Trophoblast cell (in vitro differentiated cells and primary cell): ENCODE measurements around the gene EPS8.

Experiments
- DNase-seq, 2 donors: peaks; one replicate each; pipeline ENCODE4 v3.0.0-alpha.2; 2016
- H2AFZ ChIP-seq: 2 replicates; pipeline ENCODE4 v1.6.1; 2013; ENCODE audit warnings: low read length, moderate library complexity, mild to moderate bottlenecking; ENCODE audit not compliant: insufficient read depth, poor library complexity
- H2AK5ac ChIP-seq: 2 replicates; pipeline ENCODE4 v1.6.1; 2013; ENCODE audit warnings: mild to moderate bottlenecking, low read length
- H2BK120ac ChIP-seq: 2 replicates; pipeline ENCODE4 v1.6.1; 2013; ENCODE audit warnings: low read length, mild to moderate bottlenecking, moderate library complexity; ENCODE audit not compliant: insufficient read depth, poor library complexity
- H2BK12ac ChIP-seq: 2 replicates; pipeline ENCODE4 v1.6.1; 2013; ENCODE audit warnings: mild to moderate bottlenecking, low read length, moderate library complexity
- H2BK5ac ChIP-seq: 2 replicates; pipeline ENCODE4 v1.6.1; 2013; ENCODE audit warnings: low read length, low read depth, moderate library complexity, mild to moderate bottlenecking; ENCODE audit not compliant: poor library complexity
- H3K14ac ChIP-seq: 2 replicates; pipeline ENCODE4 v1.6.1; 2013; ENCODE audit warnings: mild to moderate bottlenecking, low read length
- H3K18ac ChIP-seq: 2 replicates; pipeline ENCODE4 v1.6.1; 2013; ENCODE audit warnings: mild to moderate bottlenecking, low read length
- H3K23ac ChIP-seq: 2 replicates; pipeline ENCODE4 v1.6.1; 2013; ENCODE audit warnings: low read length
- H3K27ac ChIP-seq: 2 replicates; pipeline ENCODE4 v1.5.1; 2013; ENCODE audit warnings: low read depth, mild to moderate bottlenecking, inconsistent platforms, low read length, moderate library complexity
- H3K27me3 ChIP-seq: 2 replicates; pipeline ENCODE4 v1.6.1; 2013; ENCODE audit warnings: inconsistent platforms, mild to moderate bottlenecking, low read length, moderate library complexity; ENCODE audit not compliant: insufficient read depth
- H3K36me3 ChIP-seq, 2 experiments: 1 replicate in 1 of 2; 2 replicates in 1 of 2; pipeline ENCODE4 v1.6.1; 2013; ENCODE audit warnings: low read length in 2 of 2, mild to moderate bottlenecking in 2 of 2, moderate library complexity in 1 of 2; ENCODE audit not compliant: insufficient read depth in 2 of 2, control insufficient read depth in 1 of 2
- H3K4ac ChIP-seq: 2 replicates; pipeline ENCODE4 v1.6.1; 2013; ENCODE audit warnings: low read depth, mild to moderate bottlenecking, low read length, moderate library complexity
- H3K4me1 ChIP-seq, 2 experiments: 1 replicate in 1 of 2; 2 replicates in 1 of 2; pipeline ENCODE4 v1.6.1; 2013; ENCODE audit warnings: low read length in 2 of 2, mild to moderate bottlenecking in 2 of 2, moderate library complexity in 1 of 2; ENCODE audit not compliant: insufficient read depth in 2 of 2, control insufficient read depth in 1 of 2
- H3K4me2 ChIP-seq: 2 replicates; pipeline ENCODE4 v1.6.1; 2013; ENCODE audit warnings: inconsistent platforms, mild to moderate bottlenecking, low read length, moderate library complexity
- H3K4me3 ChIP-seq: 2 replicates; pipeline ENCODE4 v1.5.1; 2013; ENCODE audit warnings: mild to moderate bottlenecking, low read depth, low read length, inconsistent platforms
- H3K79me1 ChIP-seq: one replicate; pipeline ENCODE4 v1.6.1; 2013; ENCODE audit warnings: low read length
- H3K79me2 ChIP-seq: 2 replicates; pipeline ENCODE4 v1.6.1; 2013; ENCODE audit warnings: low read length, mild to moderate bottlenecking; ENCODE audit not compliant: control insufficient read depth, insufficient read depth, poor library complexity
- H3K9ac ChIP-seq: 2 replicates; pipeline ENCODE4 v1.6.1; 2013; ENCODE audit warnings: mild to moderate bottlenecking, low read length
- H3K9me3 ChIP-seq: 2 replicates; pipeline ENCODE4 v1.6.1; 2013; ENCODE audit warnings: low read depth, mild to moderate bottlenecking, control low read depth, inconsistent platforms, low read length; ENCODE audit not compliant: insufficient read depth
- H4K12ac ChIP-seq: 2 replicates; pipeline ENCODE4 v1.6.1; 2013; ENCODE audit warnings: low read depth, mild to moderate bottlenecking, low read length, moderate library complexity
- H4K8ac ChIP-seq: 2 replicates; pipeline ENCODE4 v1.6.1; 2013; ENCODE audit warnings: low read depth, mild to moderate bottlenecking, low read length, moderate library complexity
- H4K91ac ChIP-seq: one replicate; pipeline ENCODE4 v1.6.1; 2013; ENCODE audit warnings: low read depth, mild to moderate bottlenecking, low read length, moderate library complexity
- WGBS: extraction: QIAGEN DNeasy Blood & Tissue Kit; methylation state at CpG from one replicate; pipeline ENCODE4 v1.1.7; 2013; ENCODE audit warnings: missing lambda C conversion rate; ENCODE audit not compliant: insufficient read length, insufficient coverage; ENCODE audit errors: extremely low coverage; 5-methylcytosine and 5-hydroxymethylcytosine counted together

Gene EPS8

DNA sequence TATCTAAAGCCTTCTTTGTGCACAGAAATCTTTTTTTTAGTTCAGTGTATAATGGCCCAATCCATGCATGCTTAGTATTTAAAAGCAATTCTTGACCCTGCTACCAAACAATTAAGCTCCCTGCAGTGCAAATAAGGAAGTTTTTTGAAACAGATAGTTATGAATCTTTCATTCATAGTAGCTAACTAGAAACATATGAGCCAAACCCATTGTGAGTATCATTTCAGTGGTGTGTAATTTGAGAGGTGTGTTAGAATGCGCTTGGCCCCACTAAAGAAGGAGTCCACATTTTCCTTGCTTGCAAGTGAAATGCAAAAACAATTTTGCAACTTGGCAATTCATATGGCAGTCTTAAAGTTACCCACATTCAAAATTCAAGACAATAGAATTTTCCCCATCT is 14.4 kb downstream of the EPS8 start:
- Histone ChIP-seq H2BK5ac (no peak overlapping the region), H3K36me3 (no peaks in the 10 kb centered on the region), H3K4me3 (no peak overlapping the region), H3K18ac (no peak overlapping the region), H3K14ac (no peak overlapping the region), H3K79me1 (no peaks in the 10 kb centered on the region), H3K4me2 (no peak overlapping the region), H3K23ac (no peak overlapping the region), H3K4ac (no peak overlapping the region), H3K79me2 (no peaks in the 10 kb centered on the region), H2AFZ (no peak overlapping the region), H4K12ac (no peak overlapping the region), H2BK120ac (no peak overlapping the region), H3K9ac (no peak overlapping the region), H3K9me3 (no peaks in the 10 kb centered on the region), H4K91ac (no peak overlapping the region), H2AK5ac (no peak overlapping the region), H3K4me1 (no peaks in the 10 kb centered on the region), H3K27ac (no peak overlapping the region), H2BK12ac (no peak overlapping the region), H4K8ac (no peak overlapping the region), H3K27me3 (no peaks in the 10 kb centered on the region)
- no peak for DNase-seq
- WGBS, result no CpG with 5 or more reads among the region's 1 CpG

DNA sequence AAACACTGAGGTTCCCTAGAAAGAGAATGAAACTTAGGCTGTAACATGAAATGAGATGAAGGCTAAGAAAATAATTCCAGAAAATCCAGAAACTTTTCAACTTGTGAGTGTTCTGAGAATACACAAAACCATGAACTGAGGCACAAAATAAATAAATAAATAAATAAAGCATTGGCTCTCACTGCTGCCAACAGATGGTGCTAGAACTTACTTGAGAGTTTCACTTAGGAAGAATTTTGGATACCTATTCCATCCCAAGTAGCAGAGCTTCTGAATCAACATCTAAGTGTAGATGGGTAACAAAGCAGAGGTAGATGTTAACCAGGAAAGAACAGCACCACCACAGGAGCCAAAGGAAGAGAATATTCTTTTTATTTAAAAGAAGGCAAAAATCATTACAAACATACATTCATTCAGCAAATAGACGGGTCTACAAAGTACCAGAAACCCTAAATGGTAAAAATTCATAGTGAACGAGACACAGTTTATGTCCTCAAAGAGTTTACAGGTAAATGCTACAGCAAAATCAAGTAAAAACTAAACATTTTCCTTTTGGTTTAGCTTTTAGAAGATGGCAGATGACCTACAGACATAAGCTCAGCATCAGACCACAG is 16.7 kb downstream of the EPS8 start:
- Histone ChIP-seq H3K27me3 (no peaks in the 10 kb centered on the region), H3K79me1 (no peaks in the 10 kb centered on the region), H3K14ac (no peak overlapping the region), H3K23ac (no peak overlapping the region), H2BK120ac (no peak overlapping the region), H2BK12ac (no peak overlapping the region), H3K27ac (no peak overlapping the region), H3K4me3 (no peak overlapping the region), H3K36me3 (no peaks in the 10 kb centered on the region), H2AFZ (no peak overlapping the region), H3K9ac (no peak overlapping the region), H3K9me3 (no peaks in the 10 kb centered on the region), H3K4me2 (no peak overlapping the region), H2AK5ac (no peak overlapping the region), H4K91ac (no peak overlapping the region), H3K4me1 (no peaks in the 10 kb centered on the region), H3K18ac (no peak overlapping the region), H3K4ac (no peak overlapping the region), H2BK5ac (no peak overlapping the region), H3K79me2 (no peaks in the 10 kb centered on the region), H4K8ac (no peak overlapping the region), H4K12ac (no peak overlapping the region)
- no CpG with 5 or more reads among the region's 2 CpGs for WGBS
- DNase-seq, result peak in 1 of 2 donors; percentile 61

DNA sequence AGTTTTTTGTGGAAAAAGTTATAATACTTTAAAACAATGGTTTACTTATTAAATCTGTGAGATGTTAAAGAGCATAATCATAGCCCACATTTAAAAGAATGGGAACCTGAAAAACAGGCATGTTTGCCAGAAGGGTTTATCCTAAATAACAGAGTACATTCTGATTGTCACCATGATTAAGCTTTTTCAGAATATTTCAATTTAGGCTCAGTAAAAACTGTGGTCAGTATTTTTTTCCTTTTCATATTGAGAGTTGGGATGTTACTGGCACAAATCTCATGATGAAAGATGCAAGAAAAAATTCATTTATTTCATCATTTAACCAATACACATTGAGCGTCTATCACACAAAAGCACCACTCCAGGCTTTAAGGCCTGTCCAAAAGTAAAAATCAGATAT is 18.6 kb downstream of the EPS8 start:
- Histone ChIP-seq H3K27me3 (no peaks in the 10 kb centered on the region), H3K23ac (no peak overlapping the region), H3K79me1 (no peaks in the 10 kb centered on the region), H4K91ac (no peak overlapping the region), H4K12ac (no peak overlapping the region), H2AFZ (no peak overlapping the region), H3K4me3 (no peak overlapping the region), H3K79me2 (no peaks in the 10 kb centered on the region), H3K4ac (no peak overlapping the region), H3K4me2 (no peak overlapping the region), H3K9me3 (no peaks in the 10 kb centered on the region), H3K4me1 (no peaks in the 10 kb centered on the region), H4K8ac (no peak overlapping the region), H2AK5ac (no peak overlapping the region), H2BK5ac (no peak overlapping the region), H2BK12ac (no peak overlapping the region), H3K9ac (no peak overlapping the region), H2BK120ac (no peak overlapping the region), H3K27ac (peak overlapping the region; percentile 41), H3K36me3 (no peaks in the 10 kb centered on the region), H3K14ac (no peak overlapping the region), H3K18ac (no peak overlapping the region)
- no CpG with 5 or more reads among the region's 1 CpG for WGBS
- peak in 1 of 2 donors; percentile 34 for DNase-seq

DNA sequence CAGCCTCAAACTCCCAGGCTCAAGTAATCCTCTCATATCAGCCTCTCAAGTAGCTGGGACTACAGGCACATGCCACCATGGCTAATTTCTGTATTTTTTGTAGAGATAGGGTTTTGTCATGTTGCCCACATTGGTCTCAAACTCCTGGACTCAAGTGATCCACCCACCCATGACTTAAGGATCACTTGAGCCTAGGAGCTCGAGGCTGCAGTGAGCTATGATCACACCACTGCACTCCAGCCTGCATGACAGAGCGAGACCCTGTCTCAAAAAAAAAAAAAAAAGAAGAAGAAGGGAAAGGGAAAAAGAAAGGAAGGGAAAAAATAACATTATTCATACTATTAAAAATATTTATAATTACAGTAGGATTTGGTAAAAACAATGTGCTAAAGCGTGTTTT is 19.2 kb downstream of the EPS8 start:
- no peak overlapping the region for H4K8ac ChIP-seq
- no peak overlapping the region for H4K12ac ChIP-seq
- no peaks in the 10 kb centered on the region for H3K79me2 ChIP-seq
- H3K27me3 ChIP-seq, result no peaks in the 10 kb centered on the region
- H3K27ac ChIP-seq, result no peak overlapping the region
- no peak for DNase-seq
- no peaks in the 10 kb centered on the region for H3K36me3 ChIP-seq
- no peak overlapping the region for H3K23ac ChIP-seq
- no peak overlapping the region for H3K4me3 ChIP-seq
- H2BK120ac ChIP-seq, result no peak overlapping the region
- no peaks in the 10 kb centered on the region for H3K79me1 ChIP-seq
- no peaks in the 10 kb centered on the region for H3K9me3 ChIP-seq
- no peak overlapping the region for H2BK5ac ChIP-seq
- no peak overlapping the region for H3K18ac ChIP-seq
- no peak overlapping the region for H2BK12ac ChIP-seq
- H3K14ac ChIP-seq, result no peak overlapping the region
- no peak overlapping the region for H3K4me2 ChIP-seq
- no peak overlapping the region for H4K91ac ChIP-seq
- no peak overlapping the region for H3K4ac ChIP-seq
- H2AFZ ChIP-seq, result no peak overlapping the region
- H3K4me1 ChIP-seq, result no peaks in the 10 kb centered on the region
- WGBS, result no CpG with 5 or more reads among the region's 3 CpGs
- no peak overlapping the region for H2AK5ac ChIP-seq
- H3K9ac ChIP-seq, result no peak overlapping the region
